ENCODE measurements around the gene STK11IP.

Gene STK11IP

GRCh38 chr2:219562049-219563020 lies 35.3 kb upstream of the STK11IP start:
- no peak for DNase-seq

DNA sequence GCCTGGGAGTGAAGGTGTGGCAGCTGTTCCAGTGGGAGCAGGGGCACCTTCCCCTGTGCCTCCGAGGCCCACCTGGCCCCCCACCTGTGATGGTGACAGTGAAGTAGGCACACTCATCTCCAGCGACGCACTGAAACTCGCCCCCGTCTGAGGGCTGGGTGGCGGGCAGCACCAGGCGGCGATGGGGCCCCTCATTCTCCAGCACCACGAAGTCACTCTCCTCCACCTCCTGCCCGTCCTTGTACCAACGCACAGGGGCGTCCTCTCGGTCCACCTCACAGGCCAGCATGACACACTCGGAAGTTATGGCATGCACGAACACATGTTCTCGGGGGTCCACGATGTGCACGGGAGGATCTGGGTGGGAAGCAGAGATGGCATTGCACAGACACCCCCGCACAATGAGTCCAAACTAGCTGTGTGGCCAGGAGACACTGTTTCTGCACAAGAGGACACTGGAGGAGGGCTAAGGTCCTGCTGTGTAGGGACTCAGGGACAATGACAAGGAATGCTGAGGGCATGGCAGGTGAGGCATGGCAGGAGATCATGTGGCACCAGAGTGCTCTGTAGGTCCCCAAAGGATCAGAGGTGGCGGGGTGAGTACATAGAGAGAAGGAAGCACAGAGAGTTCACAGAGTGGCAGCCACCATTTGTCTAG lies 34.3 kb upstream of the STK11IP start:
- DNase-seq: no peak

DNA sequence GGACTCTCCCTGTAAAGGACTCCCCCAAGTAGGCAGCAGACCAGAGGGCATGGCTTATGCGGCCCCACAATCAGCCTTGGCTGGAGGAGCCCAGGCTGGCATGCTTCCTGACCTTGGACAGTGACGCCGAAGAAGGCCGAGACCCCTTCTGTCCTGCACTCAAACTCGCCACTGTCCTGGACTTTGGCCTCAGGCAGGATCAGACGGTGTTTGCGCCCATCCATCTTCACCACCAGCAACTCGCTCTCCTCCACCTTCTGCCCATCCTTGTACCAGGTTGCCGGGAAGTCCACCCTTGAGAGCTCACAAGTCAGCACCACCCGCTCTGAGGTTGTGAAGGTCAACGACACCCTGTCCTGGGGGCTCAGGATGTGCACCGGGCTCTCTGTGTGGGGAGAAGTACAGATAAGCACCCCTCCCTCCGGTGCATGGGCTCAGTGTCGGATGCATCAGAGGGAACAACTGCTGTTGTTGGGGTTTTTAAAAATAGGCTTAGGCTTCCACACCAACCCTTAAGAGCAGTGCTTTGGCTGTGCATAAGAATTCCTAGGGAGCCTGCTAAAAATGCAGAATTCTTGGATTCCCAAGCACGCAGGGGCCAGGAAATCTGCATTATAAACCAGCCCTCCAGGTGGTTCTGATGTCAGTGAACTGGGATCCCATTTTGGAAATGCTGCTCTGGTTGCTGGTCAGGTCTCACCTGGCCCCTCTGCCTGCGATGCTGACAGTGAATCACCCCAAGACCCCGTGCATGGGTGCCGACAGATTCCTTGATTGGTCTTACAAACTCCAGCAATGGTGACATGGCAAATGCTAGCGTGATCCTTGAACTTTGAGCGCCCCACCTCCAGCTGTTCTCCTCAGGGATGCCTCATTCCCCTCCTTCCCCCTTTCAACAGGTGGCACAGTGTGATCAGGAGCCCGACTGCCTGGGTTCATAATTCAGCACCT lies 32.3 kb upstream of the STK11IP start:
- DNase-seq: no peak

GRCh38 chr2:219566640-219567039 lies 31.0 kb upstream of the STK11IP start:
- no peak for DNase-seq

GRCh38 chr2:219567131-219567530 lies 30.5 kb upstream of the STK11IP start:
- DNase-seq: no peak

- no peak for DNase-seq
Observed at GRCh38 chr2:219567791-219568361, 29.8 kb upstream of the STK11IP start.

DNA sequence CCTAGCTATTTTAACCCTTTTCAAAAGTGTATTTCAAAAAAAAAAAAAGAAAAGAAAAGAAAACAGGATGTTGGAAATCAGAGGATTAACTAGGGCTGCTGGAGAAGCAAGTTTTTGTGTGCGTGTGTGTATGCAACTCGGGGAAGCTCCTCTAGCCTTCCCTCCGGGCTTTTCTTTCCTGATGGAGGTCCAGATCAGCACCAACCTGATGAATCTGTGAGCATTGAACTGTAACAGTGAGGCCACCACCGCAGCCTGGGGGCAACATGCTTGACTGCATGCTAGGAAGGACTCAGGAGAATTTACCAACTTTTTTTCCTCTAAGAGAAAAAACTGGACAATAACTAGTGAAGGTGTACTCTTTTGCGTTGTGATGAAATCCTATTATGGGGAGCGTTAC lies 28.6 kb upstream of the STK11IP start:
- DNase-seq: no peak

GRCh38 chr2:219569635-219570034 lies 28.0 kb upstream of the STK11IP start:
- no peak for DNase-seq

DNA sequence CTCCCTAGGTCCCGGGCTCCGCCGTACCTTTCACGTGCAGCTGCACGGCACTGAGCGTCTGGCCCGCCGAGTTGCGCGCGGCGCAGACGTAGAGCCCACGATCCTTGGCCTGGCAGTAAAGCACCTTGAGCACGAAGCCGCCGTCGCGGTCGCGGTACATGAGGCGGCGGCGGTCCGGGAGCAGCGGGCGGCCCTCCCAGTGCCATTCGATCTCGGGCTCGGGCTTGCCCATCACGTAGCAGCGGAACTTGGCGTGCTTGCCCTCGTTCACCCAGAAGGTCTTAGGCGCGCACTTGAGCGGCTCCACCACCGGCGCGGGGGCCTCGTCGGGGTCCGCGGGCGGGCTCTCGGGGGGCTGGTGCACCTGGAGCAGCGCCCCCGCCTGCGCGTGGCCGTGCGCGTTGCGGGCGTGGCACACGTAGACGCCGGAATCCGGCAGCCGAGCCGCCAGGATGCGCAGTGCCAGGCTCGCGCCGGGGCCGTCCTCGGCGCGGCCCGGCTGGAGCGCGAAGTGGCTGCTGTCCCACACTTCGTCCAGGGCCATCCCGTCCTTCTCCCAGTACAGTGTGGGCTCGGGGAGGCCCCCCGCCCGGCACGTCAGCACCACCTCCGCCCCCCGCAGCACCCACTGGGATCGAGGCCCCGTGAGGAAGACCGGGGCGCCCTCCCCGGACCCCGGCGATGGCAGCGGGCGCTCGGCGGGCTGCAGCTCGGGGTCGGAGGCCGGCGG lies 27.3 kb upstream of the STK11IP start:
- DNase-seq: no peak

GRCh38 chr2:219570924-219571310 lies 26.7 kb upstream of the STK11IP start:
- no peak for DNase-seq

DNA sequence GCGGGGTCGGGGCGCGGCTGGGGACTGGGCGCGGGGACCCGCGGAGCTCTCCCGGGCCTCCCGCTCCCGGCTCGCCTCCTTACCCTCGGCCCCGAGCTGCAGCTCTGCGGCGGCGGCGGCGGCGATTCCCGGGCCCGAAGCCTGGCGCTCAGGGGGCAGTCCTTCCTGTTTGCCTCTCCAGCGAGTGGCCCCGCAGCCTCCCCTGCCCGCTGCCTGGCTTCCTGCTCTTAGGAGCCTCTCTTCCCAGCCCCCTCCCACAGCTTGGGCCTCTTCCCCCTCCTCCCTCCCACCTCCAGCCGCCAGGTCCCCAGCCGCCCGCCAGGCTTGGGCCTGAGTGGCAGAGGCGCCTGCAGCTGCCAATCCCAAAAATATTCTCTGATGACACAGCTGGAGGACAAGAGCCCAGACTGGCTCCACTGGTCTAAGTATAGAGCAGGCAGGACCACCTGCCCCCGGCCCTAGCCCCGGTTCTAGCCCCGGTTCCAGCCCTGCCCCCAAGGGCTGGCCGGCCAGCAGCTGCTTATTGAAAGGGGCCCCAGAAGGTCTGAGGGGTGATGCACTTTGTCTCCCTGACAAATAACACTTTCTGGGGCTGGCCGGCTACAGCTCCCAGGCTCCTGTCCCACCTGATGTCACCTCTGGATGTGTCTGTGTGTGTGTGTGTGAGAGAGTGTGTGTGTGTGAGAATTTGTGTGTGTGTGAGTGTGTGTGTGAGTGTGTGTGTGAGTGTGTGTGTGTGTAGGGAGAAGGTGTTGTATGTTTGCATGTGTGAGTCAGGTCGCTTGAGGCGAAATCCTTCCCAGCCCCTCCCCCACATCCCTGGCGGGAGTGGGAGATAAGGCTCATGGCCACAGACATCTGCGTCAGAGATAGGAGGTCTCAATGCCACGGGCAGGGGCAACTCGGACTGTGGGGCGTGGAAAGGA lies 26.1 kb upstream of the STK11IP start, which contains the start of gene OBSL1:
OBSL1 (minus strand) TSS at position 229 of the 926 bp plus-strand sequence. CDS start 307 bp downstream, outside the sequence.
- no peak for DNase-seq

GRCh38 chr2:219572237-219573001 lies 25.2 kb upstream of the STK11IP start, which contains the start of gene INHA:
TSS of gene INHA (plus strand) at chr2:219572310. CDS start at chr2:219572375, 65 bp downstream.
- no peak for DNase-seq

GRCh38 chr2:219573166-219573565 lies 24.5 kb upstream of the STK11IP start:
- no peak for DNase-seq

- DNase-seq: no peak
Observed at GRCh38 chr2:219574484-219575311, 23.0 kb upstream of the STK11IP start.

DNA sequence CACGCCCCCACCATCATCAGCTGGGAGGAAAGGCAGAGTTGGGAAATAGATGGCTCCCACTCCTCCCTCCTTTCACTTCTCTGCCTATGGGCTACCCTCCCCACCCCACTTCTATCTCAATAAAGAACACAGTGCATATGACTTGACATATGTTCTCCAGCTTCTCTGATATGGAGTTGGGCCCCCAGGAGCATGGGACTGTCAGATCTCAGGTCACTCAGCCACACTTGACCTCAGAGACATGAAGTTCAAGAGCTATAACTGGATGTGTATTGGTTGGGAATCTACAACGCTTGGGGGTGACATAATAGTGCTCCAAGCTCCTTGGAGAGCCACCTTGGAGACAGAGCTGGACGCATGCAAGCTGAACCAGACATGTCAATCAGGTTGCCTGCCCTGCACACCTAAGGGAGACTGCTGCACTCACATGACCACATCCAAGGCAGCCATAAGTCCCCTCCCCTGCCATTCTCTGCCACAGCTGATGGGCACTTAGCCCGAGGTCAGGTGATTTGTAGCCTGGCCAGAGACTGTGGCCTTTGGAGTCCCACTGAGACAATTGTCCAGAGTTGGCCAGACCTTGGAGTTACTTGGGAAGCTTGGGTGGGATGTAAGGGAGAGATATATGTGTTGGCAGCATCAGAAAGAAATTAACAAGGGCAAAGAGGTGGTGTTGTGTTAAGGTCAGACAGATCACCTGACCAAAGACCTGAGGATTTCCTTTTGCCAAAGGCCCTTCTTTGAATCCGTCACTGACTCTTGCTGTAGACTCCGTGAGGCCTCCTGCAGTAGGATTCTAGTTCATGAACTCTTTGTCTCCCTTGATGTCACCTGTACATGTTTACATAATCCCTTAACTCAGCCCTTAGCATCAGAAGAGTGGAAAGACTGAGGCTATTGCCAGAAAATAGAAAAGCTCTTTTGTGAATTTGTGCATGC lies 21.8 kb upstream of the STK11IP start:
- DNase-seq: no peak

- DNase-seq: no peak
Observed at GRCh38 chr2:219576505-219577388, 20.9 kb upstream of the STK11IP start.
